Epithelial cell of proximal tubule (primary cell): ENCODE data around the gene FAM222A. TPM values are rescaled to one million over a fixed set of nuclear protein-coding genes. Genes with fewer than 3 reads are reported as not detected.

ENCODE experiments used
- DNase-seq: peaks from one replicate; pipeline ENCODE4 v3.0.0-alpha.2; 2011; ENCODE audit warnings: low read depth
- H3K4me3 ChIP-seq: 2 replicates; pipeline ENCODE4 v1.5.1; 2011; ENCODE audit warnings: low read depth, mild to moderate bottlenecking, low read length
- total RNA-seq: library from RNA; depleted of rRNA; stranded (reverse); fragments of >200 nt; gene quantifications from 2 replicates; pipeline ENCODE4 v1.2.3, GENCODE V29; 2015
- TF ChIP-seq, protein P1 (sequence below): conservative IDR thresholded peaks from 2 replicates; pipeline ENCODE4 v1.5.1; 2012; ENCODE audit warnings: low read depth, mild to moderate bottlenecking, low read length

The FAM222A gene
- total RNA-seq, 1 donor from 2014 or later: 0.52 TPM

DNA sequence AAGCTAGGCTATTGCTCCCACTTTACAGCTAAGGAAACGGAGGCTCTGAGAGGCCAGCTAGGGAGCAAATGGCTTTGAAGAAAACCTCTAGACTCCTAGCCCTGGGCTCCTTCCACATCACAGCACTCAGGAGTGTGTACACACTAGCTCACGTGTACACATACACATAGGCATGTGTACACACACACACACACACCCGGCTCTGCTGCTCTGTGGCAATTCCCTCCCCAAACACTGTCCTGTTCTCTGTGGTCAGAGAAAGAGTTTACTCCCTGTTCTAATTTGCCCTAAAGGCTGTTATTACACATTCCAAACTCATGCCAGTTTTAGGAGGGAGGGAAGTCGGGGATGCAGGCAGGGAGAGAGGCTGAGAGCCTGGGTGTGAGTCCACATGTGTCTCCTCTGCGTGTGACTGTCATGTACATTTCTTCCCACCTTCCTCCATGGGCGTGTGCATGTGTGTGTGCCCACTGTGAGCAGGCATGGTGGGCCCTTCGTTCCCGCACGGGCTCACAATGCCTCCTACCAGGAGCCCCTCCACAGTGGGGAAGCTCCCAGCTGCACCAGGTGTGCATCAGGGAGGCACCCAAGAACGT is 105.4 kb downstream of the FAM222A start:
- no peak for DNase-seq
- H3K4me3 ChIP-seq: no peak overlapping the region
- TF ChIP-seq, protein P1, sequence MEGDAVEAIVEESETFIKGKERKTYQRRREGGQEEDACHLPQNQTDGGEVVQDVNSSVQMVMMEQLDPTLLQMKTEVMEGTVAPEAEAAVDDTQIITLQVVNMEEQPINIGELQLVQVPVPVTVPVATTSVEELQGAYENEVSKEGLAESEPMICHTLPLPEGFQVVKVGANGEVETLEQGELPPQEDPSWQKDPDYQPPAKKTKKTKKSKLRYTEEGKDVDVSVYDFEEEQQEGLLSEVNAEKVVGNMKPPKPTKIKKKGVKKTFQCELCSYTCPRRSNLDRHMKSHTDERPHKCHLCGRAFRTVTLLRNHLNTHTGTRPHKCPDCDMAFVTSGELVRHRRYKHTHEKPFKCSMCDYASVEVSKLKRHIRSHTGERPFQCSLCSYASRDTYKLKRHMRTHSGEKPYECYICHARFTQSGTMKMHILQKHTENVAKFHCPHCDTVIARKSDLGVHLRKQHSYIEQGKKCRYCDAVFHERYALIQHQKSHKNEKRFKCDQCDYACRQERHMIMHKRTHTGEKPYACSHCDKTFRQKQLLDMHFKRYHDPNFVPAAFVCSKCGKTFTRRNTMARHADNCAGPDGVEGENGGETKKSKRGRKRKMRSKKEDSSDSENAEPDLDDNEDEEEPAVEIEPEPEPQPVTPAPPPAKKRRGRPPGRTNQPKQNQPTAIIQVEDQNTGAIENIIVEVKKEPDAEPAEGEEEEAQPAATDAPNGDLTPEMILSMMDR: no peak

Other genes with a start within 250 kb of the FAM222A start
- gene KCTD10, start 236.5 kb upstream of the FAM222A start, total RNA-seq: 38.1 and 43.8 TPM in 2 replicates
- 26.6 and 40.3 TPM in 2 replicates for gene UBE3B, start 236.2 kb upstream of the FAM222A start, total RNA-seq
- gene MMAB, start 140.3 kb upstream of the FAM222A start, total RNA-seq: 33.3 and 88.4 TPM in 2 replicates
- 28.5 and 47.1 TPM in 2 replicates for gene MVK, start 140.0 kb upstream of the FAM222A start, total RNA-seq
- 1.4 and 2.2 TPM in 2 replicates for gene TRPV4, start 119.6 kb downstream of the FAM222A start, total RNA-seq
- 35.1 and 43.5 TPM in 2 replicates for gene GLTP, start 166.7 kb downstream of the FAM222A start, total RNA-seq
- gene TCHP, start 186.4 kb downstream of the FAM222A start, total RNA-seq: 20.0 and 37.5 TPM in 2 replicates